Measurements from ENCODE around the gene RABGEF1.

DNA sequence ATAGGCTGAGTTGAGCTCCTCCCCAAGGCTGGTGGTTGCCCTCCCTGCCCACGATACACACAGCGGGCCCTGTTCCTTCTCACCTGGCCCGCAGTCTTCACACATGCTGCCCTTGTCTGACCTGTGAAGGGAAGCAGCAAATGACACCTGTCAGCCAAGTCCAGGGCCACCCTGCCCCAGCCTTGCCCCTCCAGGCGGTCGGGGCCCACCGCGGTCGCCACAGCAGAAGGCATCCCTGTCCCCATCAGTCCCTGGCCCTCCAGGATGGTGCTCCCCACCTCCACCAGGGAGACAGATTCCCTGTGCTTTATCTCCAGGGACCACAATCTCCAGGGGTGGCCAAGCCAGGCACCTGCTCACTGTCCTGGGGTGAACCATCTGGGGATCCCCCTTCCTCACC lies 99.3 kb downstream of the RABGEF1 start:
- TF ChIP-seq, protein P1, sequence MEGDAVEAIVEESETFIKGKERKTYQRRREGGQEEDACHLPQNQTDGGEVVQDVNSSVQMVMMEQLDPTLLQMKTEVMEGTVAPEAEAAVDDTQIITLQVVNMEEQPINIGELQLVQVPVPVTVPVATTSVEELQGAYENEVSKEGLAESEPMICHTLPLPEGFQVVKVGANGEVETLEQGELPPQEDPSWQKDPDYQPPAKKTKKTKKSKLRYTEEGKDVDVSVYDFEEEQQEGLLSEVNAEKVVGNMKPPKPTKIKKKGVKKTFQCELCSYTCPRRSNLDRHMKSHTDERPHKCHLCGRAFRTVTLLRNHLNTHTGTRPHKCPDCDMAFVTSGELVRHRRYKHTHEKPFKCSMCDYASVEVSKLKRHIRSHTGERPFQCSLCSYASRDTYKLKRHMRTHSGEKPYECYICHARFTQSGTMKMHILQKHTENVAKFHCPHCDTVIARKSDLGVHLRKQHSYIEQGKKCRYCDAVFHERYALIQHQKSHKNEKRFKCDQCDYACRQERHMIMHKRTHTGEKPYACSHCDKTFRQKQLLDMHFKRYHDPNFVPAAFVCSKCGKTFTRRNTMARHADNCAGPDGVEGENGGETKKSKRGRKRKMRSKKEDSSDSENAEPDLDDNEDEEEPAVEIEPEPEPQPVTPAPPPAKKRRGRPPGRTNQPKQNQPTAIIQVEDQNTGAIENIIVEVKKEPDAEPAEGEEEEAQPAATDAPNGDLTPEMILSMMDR (conservative IDR thresholded peaks at IDR 0.05 in 1 of 2, IDR thresholded peaks at IDR 0.05 in 1 of 2; ENCODE audit: low read depth in 1 of 2, low read length in 2 of 2) = no peak
- TF ChIP-seq EZH2 (IDR thresholded peaks at IDR 0.05; ENCODE audit: low read length, missing control alignments) = no peak
